Thymus (tissue), 11 donors: Measurements from ENCODE around the gene EIF3L. TPM values are rescaled to one million over a fixed set of nuclear protein-coding genes. Genes with fewer than 3 reads are reported as not detected.
A peak's percentile ranks its signal among the peaks of the same experiment; 100 is the strongest.

ENCODE experiments used
- DNase-seq, 9 donors: peaks; one replicate each; pipeline ENCODE4 v3.0.0-alpha.2; 2013; ENCODE audit warnings: low spot score in 9 of 9, low read depth in 6 of 9, missing footprints in 1 of 9
- H3K27ac ChIP-seq, 2 donors: one replicate each; pipeline ENCODE4 v1.5.1; 2013; ENCODE audit warnings: control low read depth in 1 of 2, low read depth in 1 of 2, low read length in 1 of 2, mild to moderate bottlenecking in 1 of 2, moderate library complexity in 1 of 2
- H3K27me3 ChIP-seq, 2 donors: one replicate each; pipeline ENCODE4 v1.5.1; 2013; ENCODE audit warnings: low read length in 1 of 2; ENCODE audit not compliant: control insufficient read depth in 2 of 2, insufficient read depth in 1 of 2
- H3K36me3 ChIP-seq, 2 donors: one replicate each; pipeline ENCODE4 v1.5.1; 2013; ENCODE audit warnings: low read length in 1 of 2, mild to moderate bottlenecking in 1 of 2, moderate library complexity in 1 of 2; ENCODE audit not compliant: control insufficient read depth in 2 of 2, insufficient read depth in 2 of 2
- H3K4me1 ChIP-seq, 2 donors: one replicate each; pipeline ENCODE4 v1.5.1; 2013; ENCODE audit warnings: low read length in 2 of 2; ENCODE audit not compliant: control insufficient read depth in 2 of 2, insufficient read depth in 2 of 2
- H3K4me3 ChIP-seq, 2 donors: one replicate each; pipeline ENCODE4 v1.5.1; 2013; ENCODE audit warnings: low read length in 2 of 2, control low read depth in 1 of 2, mild to moderate bottlenecking in 1 of 2
- H3K9me3 ChIP-seq, 2 donors: one replicate each; pipeline ENCODE4 v1.5.1; 2013; ENCODE audit warnings: low read length in 1 of 2, mild to moderate bottlenecking in 1 of 2; ENCODE audit not compliant: control insufficient read depth in 2 of 2, insufficient read depth in 1 of 2
- WGBS: extraction: QIAGEN DNeasy Blood & Tissue Kit; methylation state at CpG from one replicate; pipeline ENCODE4 v1.1.7; 2013; 5-methylcytosine and 5-hydroxymethylcytosine counted together
- polyA plus RNA-seq: library from polyadenylated mRNA; stranded (reverse); fragments of 200-250 nt; gene quantifications from one replicate; pipeline ENCODE4 v1.2.3, GENCODE V29; 2013
- total RNA-seq: library from RNA; stranded (reverse); fragments of 120-200 nt; gene quantifications from one replicate; pipeline ENCODE4 v1.2.4, GENCODE V29; 2013
- donor health status: healthy.

EIF3L gene
- total and polyA plus RNA-seq, 2 donors = 302 to 698 TPM

DNA sequence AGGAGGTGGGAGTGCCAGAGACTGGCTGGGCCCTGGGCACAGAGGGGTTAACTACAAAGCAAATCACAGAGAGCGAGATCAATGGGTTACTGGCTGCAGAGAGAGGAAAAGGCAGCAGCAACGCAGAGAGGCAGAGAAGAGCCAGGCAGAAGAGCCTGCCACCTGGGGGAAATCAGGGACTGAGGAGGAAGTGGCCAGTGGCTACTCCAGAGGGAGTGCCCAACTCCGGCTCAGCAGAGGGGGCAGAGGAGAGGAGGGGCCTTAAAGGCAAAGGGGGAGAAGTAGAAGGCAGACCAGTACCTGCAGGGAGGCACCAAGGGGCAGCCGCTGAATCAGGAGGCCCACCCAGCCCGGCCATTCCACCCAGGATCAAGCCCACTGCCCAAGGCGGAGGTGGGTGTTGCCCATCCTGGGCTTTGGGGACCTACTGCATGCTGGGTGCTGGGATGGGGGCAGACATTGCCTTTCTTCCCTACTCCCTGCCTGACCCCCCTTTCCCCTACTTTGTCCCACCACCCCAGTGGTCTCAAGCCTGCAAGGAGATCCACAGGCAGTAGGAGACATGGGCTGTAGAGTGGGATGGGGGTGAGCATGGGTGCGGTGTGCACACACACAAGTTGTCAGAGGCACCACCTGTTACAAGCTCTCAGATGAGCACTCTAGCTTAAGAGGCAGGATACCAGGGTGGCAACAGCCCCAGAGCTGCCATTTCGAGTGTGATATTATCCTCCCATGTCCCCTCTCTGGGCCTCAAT lies 27.0 kb upstream of the EIF3L start:
- H3K4me1 ChIP-seq = peaks cover 13 to 17% of the 10 kb centered on the region in 2 donors
- no peak overlapping the region for H3K4me3 ChIP-seq
- peaks cover 45 to 78% of the 10 kb centered on the region in 2 donors for H3K27me3 ChIP-seq
- peaks cover 0 to 3% of the 10 kb centered on the region in 2 donors for H3K36me3 ChIP-seq
- WGBS = 79% methylated on average over 8 of the region's 8 CpGs
- no peak for DNase-seq
- H3K27ac ChIP-seq = no peak overlapping the region
- peaks cover 0 to 5% of the 10 kb centered on the region in 2 donors for H3K9me3 ChIP-seq

DNA sequence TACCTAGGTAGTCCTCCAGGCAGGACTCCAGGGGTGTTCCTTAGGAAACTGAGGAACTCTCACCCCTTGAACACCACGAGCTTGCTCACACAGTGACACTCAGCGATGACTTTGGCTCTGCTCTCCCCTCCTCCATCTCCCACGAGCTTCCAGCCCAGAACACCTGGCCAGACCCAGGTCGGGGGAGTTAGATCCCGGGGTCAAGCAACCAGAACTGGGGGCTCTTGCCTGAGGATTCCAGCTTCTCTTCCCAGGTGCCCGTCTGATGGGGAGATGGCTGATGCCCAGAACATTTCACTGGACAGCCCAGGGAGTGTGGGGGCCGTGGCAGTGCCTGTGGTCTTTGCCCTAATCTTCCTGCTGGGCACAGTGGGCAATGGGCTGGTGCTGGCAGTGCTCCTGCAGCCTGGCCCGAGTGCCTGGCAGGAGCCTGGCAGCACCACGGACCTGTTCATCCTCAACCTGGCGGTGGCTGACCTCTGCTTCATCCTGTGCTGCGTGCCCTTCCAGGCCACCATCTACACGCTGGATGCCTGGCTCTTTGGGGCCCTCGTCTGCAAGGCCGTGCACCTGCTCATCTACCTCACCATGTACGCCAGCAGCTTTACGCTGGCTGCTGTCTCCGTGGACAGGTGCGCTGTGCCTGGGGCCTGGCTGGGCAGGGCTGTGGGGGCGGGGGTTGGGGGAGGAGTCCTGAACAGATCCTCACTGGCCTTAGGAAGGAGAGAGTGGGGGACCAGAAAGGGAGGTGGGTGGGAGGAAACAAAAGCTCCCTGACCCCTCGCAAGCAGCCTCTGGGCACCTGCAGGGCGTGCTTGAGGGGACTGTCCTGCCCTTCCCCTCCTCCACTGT lies 25.9 kb upstream of the EIF3L start, which contains the start of gene GALR3:
GALR3 (plus strand) TSS at position 249 of the 852 bp plus-strand sequence; CDS start at position 274, 25 bp downstream.
- H3K4me1 ChIP-seq = peaks cover 7 to 9% of the 10 kb centered on the region in 2 donors
- peaks cover 0 to 5% of the 10 kb centered on the region in 2 donors for H3K9me3 ChIP-seq
- H3K27me3 ChIP-seq = peaks cover 39 to 67% of the 10 kb centered on the region in 2 donors
- H3K4me3 ChIP-seq = no peak within 1 kb of the TSS
- no peak for DNase-seq
- H3K27ac ChIP-seq = no peak within 1 kb of the TSS
- peaks cover 3% of the 10 kb centered on the region in 2 donors for H3K36me3 ChIP-seq
- WGBS = 95% methylated on average over 21 of the region's 21 CpGs

DNA sequence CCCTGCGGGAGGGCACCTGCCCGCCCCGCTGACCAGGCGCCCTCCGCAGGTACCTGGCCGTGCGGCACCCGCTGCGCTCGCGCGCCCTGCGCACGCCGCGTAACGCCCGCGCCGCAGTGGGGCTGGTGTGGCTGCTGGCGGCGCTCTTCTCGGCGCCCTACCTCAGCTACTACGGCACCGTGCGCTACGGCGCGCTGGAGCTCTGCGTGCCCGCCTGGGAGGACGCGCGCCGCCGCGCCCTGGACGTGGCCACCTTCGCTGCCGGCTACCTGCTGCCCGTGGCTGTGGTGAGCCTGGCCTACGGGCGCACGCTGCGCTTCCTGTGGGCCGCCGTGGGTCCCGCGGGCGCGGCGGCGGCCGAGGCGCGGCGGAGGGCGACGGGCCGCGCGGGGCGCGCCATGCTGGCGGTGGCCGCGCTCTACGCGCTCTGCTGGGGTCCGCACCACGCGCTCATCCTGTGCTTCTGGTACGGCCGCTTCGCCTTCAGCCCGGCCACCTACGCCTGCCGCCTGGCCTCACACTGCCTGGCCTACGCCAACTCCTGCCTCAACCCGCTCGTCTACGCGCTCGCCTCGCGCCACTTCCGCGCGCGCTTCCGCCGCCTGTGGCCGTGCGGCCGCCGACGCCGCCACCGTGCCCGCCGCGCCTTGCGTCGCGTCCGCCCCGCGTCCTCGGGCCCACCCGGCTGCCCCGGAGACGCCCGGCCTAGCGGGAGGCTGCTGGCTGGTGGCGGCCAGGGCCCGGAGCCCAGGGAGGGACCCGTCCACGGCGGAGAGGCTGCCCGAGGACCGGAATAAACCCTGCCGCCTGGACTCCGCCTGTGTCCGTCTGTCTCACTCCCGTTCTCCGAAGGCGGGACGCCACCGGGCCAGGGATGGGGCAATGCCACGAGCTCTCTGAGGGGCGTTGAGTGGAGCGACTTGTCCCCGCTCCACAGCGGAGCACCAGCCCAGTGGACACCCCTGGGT lies 24.3 kb upstream of the EIF3L start:
- Histone ChIP-seq H3K27ac (no peak overlapping the region), H3K27me3 (peaks cover 23 to 51% of the 10 kb centered on the region in 2 donors), H3K9me3 (peaks cover 0 to 5% of the 10 kb centered on the region in 2 donors), H3K4me1 (peaks cover 3 to 7% of the 10 kb centered on the region in 2 donors), H3K36me3 (peaks cover 11 to 15% of the 10 kb centered on the region in 2 donors), H3K4me3 (peak overlapping the region in 1 of 2 donors; percentile 45)
- no peak for DNase-seq
- 14% methylated on average over 135 of the region's 135 CpGs for WGBS

DNA sequence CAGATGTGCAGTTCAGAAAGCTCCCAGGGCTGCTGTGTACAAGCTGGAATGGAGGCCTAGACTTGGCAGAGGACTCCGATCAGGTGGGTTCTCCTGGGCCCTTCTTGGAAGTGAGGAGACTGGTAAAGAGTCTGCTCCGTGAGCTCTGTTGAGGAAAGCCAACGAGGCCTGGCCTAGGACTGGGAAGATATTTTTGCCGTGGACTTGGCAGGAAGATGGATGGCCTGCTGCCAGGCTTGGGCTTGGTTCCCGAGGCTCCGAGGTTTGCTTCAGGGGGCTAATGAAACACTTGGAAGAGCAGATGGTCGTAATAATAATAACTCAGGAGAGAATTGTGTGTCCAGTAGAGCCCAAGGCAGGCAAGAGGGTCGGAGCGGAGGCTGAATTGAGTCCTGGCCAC lies 22.2 kb upstream of the EIF3L start:
- DNase-seq = no peak
- Histone ChIP-seq H3K36me3 (peaks cover 32 to 36% of the 10 kb centered on the region in 2 donors), H3K4me3 (no peak overlapping the region), H3K27ac (no peak overlapping the region), H3K4me1 (peaks cover 3 to 7% of the 10 kb centered on the region in 2 donors), H3K9me3 (peaks cover 0 to 5% of the 10 kb centered on the region in 2 donors), H3K27me3 (peaks cover 17 to 33% of the 10 kb centered on the region in 2 donors)
- WGBS = 94% methylated on average over 9 of the region's 9 CpGs

DNA sequence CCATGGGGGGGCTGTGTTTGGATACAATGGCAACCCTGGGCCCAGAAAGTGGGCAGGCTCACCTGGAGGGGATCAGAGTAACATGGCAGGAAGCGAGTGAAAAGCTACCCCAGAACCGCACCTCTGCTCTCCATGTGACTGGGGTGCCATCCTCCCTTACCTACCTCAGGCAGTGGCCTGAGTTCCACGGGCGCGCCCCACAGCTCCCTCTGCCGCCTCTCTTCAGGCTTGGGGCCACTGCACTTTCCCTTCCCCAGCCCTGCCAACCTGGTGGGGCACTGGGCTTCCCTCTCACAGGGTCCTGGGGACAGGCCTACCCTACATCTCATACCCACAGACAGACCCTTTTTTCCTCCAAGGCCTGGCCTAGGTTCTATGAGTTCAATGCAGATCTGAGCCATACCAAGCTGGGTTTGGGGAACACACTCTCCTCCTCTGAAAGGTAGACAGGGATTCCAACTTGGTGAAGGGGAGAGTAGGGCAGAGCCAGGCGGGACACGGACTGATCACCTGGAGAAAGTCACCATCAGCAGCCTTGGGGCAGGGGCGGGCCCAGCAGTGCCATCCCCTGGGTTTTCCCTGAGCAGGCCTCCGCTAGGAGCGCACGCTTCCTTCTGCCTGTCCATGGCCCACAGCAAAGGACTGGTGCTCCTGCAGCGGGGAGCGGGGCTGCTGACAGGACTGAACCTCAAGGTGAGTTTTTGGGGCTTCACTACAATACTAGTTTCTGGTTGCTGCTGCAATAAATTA lies 19.0 kb upstream of the EIF3L start:
- H3K36me3 ChIP-seq = peaks cover 56 to 62% of the 10 kb centered on the region in 2 donors

DNA sequence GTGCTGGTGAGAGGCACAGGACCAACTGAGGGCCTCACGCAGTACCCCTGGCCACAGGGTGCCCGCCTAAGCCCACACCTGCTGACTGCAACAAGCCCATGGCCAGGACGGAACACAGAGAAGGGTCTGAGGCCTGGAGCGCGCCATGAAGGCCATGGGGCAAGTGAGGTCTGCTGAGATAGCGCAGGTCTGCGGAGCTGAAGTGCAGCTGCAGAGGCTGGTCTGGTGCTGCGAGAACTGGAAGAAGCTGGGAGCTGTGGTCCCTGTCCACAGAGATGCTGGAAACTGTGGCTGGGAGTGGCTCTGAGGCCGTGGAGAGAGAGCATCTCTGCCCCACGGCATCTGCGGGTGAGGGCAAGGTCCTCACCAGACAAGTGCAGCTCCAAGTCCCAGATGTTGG lies 17.7 kb upstream of the EIF3L start:
- Histone ChIP-seq H3K27me3 (no peaks in the 10 kb centered on the region), H3K4me3 (no peak overlapping the region), H3K4me1 (no peaks in the 10 kb centered on the region), H3K9me3 (no peaks in the 10 kb centered on the region), H3K27ac (no peak overlapping the region), H3K36me3 (peaks cover 56 to 62% of the 10 kb centered on the region in 2 donors)
- 98% methylated on average over 11 of the region's 11 CpGs for WGBS
- no peak for DNase-seq

More for the DNA sequence above, 19.0 kb upstream of the EIF3L start:
- Histone ChIP-seq H3K4me3 (no peak overlapping the region), H3K9me3 (no peaks in the 10 kb centered on the region), H3K27me3 (peaks cover 2 to 5% of the 10 kb centered on the region in 2 donors), H3K27ac (no peak overlapping the region), H3K4me1 (no peaks in the 10 kb centered on the region)
- no peak for DNase-seq
- WGBS = over 99% methylated on average over 14 of the region's 14 CpGs

DNA sequence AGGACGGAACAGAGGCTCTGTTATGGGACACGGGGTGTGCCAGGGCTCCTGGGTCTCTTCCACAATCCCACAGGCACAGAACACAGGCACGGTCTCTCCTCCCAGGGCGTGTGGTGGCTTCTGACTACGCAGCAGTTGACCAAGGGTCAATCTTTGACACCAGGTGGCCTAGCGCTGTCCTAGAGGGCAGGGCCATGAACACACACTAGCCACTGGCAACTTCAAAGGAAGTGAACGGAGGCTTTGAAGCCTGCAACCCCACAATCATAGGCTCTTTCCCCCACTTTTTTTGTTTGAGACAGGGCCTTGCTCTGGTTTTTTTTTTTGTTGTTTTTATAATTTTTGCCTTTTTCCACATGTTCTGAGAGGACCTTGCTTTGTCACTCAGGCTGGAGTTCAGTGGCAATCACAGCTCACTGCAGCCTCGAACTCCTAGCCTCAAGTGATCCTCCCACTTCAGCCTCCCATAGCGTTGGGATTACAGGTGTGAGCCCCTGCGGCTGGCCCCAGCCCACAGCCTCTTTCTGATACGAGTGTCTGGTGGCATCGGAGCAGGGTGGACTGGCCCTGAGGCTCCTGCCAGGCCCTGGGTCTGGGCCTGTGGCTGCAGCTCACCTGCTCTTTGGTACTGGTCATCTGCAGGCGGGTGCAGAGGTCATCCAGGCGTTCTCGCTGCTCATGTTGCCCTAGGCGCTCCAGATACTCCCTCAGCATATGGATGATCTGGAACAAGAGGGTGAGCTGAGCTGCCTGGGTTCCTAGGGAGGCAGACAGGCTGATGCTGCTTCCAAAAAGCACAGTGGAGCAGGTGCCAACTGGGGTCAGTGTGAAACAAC lies 17.0 kb upstream of the EIF3L start:
- peaks cover 63 to 65% of the 10 kb centered on the region in 2 donors for H3K36me3 ChIP-seq
- no peaks in the 10 kb centered on the region for H3K27me3 ChIP-seq
- DNase-seq = no peak
- no peaks in the 10 kb centered on the region for H3K9me3 ChIP-seq
- H3K27ac ChIP-seq = no peak overlapping the region
- 99% methylated on average over 16 of the region's 16 CpGs for WGBS
- H3K4me1 ChIP-seq = no peaks in the 10 kb centered on the region
- no peak overlapping the region for H3K4me3 ChIP-seq
